ENCODE results near the gene CCDC9. TPM values are rescaled to one million over a fixed set of nuclear protein-coding genes. Genes with fewer than 3 reads are reported as not detected.

The CCDC9 gene
- total RNA-seq, 1 donor from 2014 or later = 21.6 TPM

GRCh38 chr19:47312366-47313006, 56.2 kb downstream of the CCDC9 start:
- intact Hi-C loops (cut with micrococcal nuclease) = no loop called here
- Histone ChIP-seq H3K4me3 (peak overlapping the region; percentile 8), H3K27me3 (ENCODE audit: low read depth) (peaks cover 59% of the 10 kb centered on the region), H3K27ac (replicated peaks) (no peak overlapping the region), H3K4me1 (no peaks in the 10 kb centered on the region), H3K9me3 (replicated peaks) (no peaks in the 10 kb centered on the region), H3K36me3 (no peaks in the 10 kb centered on the region)
- DNase-seq = no peak
- no peak for TF ChIP-seq CTCF (IDR thresholded peaks at IDR 0.05; ENCODE audit: borderline replicate concordance)

DNA sequence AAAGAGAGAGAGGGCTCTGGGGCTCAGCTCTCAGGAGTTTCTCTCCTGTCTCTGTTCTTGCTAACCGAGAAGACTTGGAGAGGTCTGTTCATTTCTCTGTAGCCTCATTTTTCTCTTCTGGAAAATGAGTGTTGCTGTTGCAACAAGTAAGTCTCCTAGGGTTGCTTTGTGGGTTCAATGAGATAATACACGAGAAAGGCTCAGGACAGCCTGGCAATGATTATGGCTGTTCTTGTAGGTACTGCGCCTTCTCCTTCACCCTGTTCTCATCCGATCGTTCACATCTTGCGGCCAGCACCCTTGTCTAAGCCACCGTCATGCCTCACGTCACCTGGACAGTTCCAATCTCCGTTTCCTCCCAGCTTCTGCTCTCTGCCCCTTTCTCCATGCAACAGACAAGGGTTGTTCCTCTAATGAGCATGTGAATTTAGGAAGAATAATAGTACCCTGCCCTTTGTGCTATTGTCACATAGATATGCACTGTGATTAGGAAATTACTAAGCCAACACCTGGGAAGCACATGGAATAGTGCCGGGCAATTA, 57.5 kb downstream of the CCDC9 start:
- Histone ChIP-seq H3K27ac (replicated peaks) (no peak overlapping the region), H3K4me1 (no peaks in the 10 kb centered on the region), H3K9me3 (replicated peaks) (no peaks in the 10 kb centered on the region), H3K4me3 (no peak overlapping the region), H3K36me3 (no peaks in the 10 kb centered on the region), H3K27me3 (ENCODE audit: low read depth) (peaks cover 65% of the 10 kb centered on the region)
- no peak for DNase-seq
- intact Hi-C loops (cut with micrococcal nuclease) = no loop called here
- TF ChIP-seq CTCF (IDR thresholded peaks at IDR 0.05; ENCODE audit: borderline replicate concordance) = no peak

DNA sequence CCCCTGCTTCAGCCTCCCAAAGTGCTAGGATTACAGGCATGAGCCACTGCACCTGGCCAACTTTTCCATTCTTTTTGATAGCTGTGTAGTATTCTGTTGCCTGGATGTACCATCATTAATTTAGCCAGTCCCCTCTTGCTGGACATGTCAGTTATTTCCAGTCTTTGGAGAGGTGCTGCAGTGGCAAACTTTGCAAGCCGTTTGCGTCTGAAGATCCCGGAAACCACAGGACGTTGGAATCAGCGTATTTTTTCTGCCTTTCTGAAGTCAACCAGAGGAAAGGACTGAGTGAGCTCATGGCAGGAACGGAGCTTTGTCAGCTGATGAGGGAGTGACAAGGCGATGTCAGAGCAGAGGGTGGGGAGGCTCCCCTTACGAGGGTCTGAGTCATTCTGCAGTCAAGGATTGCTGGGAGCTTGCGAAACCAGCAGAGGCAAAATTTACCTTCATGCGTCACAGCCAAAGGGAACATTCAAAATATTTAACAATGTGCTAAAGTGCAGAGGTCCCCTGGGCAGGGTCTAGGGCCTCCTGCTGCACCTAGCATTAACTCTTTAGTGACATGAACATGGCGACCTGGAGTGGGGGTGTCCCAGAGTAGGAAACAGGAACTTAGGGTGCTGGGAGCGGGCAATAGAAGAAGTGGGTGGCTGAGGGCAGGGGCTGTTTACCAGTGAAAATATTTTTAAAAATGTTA, 58.9 kb downstream of the CCDC9 start:
- Histone ChIP-seq H3K9me3 (replicated peaks) (no peaks in the 10 kb centered on the region), H3K36me3 (no peaks in the 10 kb centered on the region), H3K27ac (replicated peaks) (peak overlapping the region; percentile 44), H3K4me1 (no peaks in the 10 kb centered on the region), H3K27me3 (ENCODE audit: low read depth) (peaks cover 65% of the 10 kb centered on the region), H3K4me3 (no peak overlapping the region)
- no peak for TF ChIP-seq CTCF (IDR thresholded peaks at IDR 0.05; ENCODE audit: borderline replicate concordance)
- intact Hi-C loops (cut with micrococcal nuclease) = no loop called here
- DNase-seq = peak; percentile 40

DNA sequence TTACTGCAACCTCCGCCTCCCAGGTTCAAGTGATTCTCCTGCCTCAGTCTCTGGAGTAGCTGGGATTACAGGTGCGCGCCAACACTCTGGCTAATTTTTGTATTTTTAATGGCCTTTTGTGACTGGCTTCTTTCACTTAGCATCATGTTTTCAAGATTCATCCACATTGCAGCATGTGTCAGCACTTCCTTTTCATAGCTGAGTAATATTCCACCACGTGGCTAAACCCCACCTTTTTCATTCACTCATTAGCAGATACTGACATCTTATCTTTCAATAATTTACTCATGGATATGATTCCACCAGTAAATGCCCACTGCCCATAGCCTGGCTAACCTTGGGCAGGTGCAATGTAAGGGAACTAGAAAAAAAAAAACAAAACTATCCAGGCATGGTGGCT, 60.2 kb downstream of the CCDC9 start:
- H3K4me3 ChIP-seq = no peak overlapping the region
- no peak for DNase-seq
- intact Hi-C loops (cut with micrococcal nuclease) = no loop called here
- no peaks in the 10 kb centered on the region for H3K4me1 ChIP-seq
- H3K27me3 ChIP-seq (ENCODE audit: low read depth) = peaks cover 66% of the 10 kb centered on the region
- TF ChIP-seq CTCF (IDR thresholded peaks at IDR 0.05; ENCODE audit: borderline replicate concordance) = no peak
- H3K36me3 ChIP-seq = no peaks in the 10 kb centered on the region
- peaks cover 2% of the 10 kb centered on the region for H3K9me3 ChIP-seq (replicated peaks)
- H3K27ac ChIP-seq (replicated peaks) = no peak overlapping the region

GRCh38 chr19:47319923-47320871, 63.9 kb downstream of the CCDC9 start:
- H3K27me3 ChIP-seq (ENCODE audit: low read depth) = peaks cover 76% of the 10 kb centered on the region
- no peak for TF ChIP-seq CTCF (IDR thresholded peaks at IDR 0.05; ENCODE audit: borderline replicate concordance)
- no peak overlapping the region for H3K27ac ChIP-seq (replicated peaks)
- no peaks in the 10 kb centered on the region for H3K36me3 ChIP-seq
- no peak overlapping the region for H3K4me3 ChIP-seq
- intact Hi-C loops (cut with micrococcal nuclease) = no loop called here
- no peaks in the 10 kb centered on the region for H3K4me1 ChIP-seq
- H3K9me3 ChIP-seq (replicated peaks) = peaks cover 4% of the 10 kb centered on the region
- DNase-seq = no peak
